ENCODE measurements around the gene CDK6. TPM values are rescaled to one million over a fixed set of nuclear protein-coding genes. Genes with fewer than 3 reads are reported as not detected.

The CDK6 gene
- polyA plus RNA-seq, 1 donor, result 22.4 TPM

GRCh38 chr7:92837000-92837749 lies 802 bp upstream of the CDK6 start:
- peak in 1 of 2 donors; percentile 36 for DNase-seq
- H3K4me3 ChIP-seq (ENCODE audit: low read length), result peak overlapping the region; percentile 80
- no peaks in the 10 kb centered on the region for H3K27me3 ChIP-seq (ENCODE audit: control insufficient read depth, insufficient read depth, low read length)
- H3K4me1 ChIP-seq (ENCODE audit: control insufficient read depth, insufficient read depth, low read length), result no peaks in the 10 kb centered on the region
- no peaks in the 10 kb centered on the region for H3K36me3 ChIP-seq (ENCODE audit: control insufficient read depth, insufficient read depth, low read length)
- H3K27ac ChIP-seq (ENCODE audit: low read length), result peak overlapping the region; percentile 7
- no peaks in the 10 kb centered on the region for H3K9me3 ChIP-seq (ENCODE audit: control insufficient read depth, low read depth, low read length)
- WGBS (ENCODE audit: insufficient coverage, low lambda C conversion rate), result 0% methylated on average over 1 of the region's 16 CpGs

DNA sequence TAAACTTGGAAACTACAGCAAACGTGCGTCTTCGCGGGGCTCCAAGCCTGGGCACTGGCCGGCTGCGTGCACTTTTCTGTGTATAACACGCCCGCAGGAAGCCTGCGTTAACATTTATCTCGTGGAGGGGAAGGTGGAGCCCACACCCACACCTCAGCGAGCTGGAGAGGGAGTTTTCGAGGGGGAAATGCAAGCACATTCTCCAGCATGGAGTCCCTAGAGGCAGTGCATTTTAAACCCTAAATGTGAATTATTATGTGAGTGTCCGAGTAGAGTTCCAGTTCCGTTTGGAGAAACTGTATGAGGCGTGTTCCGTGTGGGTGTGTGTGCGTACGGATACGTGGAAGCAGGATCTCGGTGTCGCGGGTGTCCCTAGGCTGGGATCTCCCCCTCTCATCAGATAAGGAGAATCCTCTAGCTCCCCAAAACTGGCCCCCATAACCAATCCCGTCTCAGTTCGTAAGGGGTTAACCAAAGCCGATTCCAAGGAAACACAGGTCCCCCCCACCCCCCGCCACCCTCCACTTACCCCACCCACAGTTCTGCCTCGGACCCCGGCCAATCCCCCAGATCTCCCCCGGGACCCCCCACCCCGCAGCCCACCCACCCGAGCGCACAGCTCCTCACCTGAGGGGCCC lies 403 bp downstream of the CDK6 start:
- Histone ChIP-seq H3K36me3 (ENCODE audit: control insufficient read depth, insufficient read depth, low read length) (no peaks in the 10 kb centered on the region), H3K9me3 (ENCODE audit: control insufficient read depth, low read depth, low read length) (no peaks in the 10 kb centered on the region), H3K27me3 (ENCODE audit: control insufficient read depth, insufficient read depth, low read length) (no peaks in the 10 kb centered on the region), H3K4me1 (ENCODE audit: control insufficient read depth, insufficient read depth, low read length) (no peaks in the 10 kb centered on the region), H3K4me3 (ENCODE audit: low read length) (peak overlapping the region; percentile 80), H3K27ac (ENCODE audit: low read length) (peak overlapping the region; percentile 87)
- peak in 1 of 2 donors; percentile 58 for DNase-seq
- WGBS (ENCODE audit: insufficient coverage, low lambda C conversion rate), result no CpG with 5 or more reads among the region's 32 CpGs

- H3K4me3 ChIP-seq (ENCODE audit: low read length), result peak overlapping the region; percentile 80
- no CpG with 5 or more reads among the region's 43 CpGs for WGBS (ENCODE audit: insufficient coverage, low lambda C conversion rate)
- peak overlapping the region; percentile 87 for H3K27ac ChIP-seq (ENCODE audit: low read length)
- no peaks in the 10 kb centered on the region for H3K9me3 ChIP-seq (ENCODE audit: control insufficient read depth, low read depth, low read length)
- peak; percentile 64 to 86 for DNase-seq
- peaks cover 4% of the 10 kb centered on the region for H3K4me1 ChIP-seq (ENCODE audit: control insufficient read depth, insufficient read depth, low read length)
- H3K27me3 ChIP-seq (ENCODE audit: control insufficient read depth, insufficient read depth, low read length), result no peaks in the 10 kb centered on the region
- H3K36me3 ChIP-seq (ENCODE audit: control insufficient read depth, insufficient read depth, low read length), result no peaks in the 10 kb centered on the region
Observed at GRCh38 chr7:92835261-92835850, 1.0 kb downstream of the CDK6 start.

DNA sequence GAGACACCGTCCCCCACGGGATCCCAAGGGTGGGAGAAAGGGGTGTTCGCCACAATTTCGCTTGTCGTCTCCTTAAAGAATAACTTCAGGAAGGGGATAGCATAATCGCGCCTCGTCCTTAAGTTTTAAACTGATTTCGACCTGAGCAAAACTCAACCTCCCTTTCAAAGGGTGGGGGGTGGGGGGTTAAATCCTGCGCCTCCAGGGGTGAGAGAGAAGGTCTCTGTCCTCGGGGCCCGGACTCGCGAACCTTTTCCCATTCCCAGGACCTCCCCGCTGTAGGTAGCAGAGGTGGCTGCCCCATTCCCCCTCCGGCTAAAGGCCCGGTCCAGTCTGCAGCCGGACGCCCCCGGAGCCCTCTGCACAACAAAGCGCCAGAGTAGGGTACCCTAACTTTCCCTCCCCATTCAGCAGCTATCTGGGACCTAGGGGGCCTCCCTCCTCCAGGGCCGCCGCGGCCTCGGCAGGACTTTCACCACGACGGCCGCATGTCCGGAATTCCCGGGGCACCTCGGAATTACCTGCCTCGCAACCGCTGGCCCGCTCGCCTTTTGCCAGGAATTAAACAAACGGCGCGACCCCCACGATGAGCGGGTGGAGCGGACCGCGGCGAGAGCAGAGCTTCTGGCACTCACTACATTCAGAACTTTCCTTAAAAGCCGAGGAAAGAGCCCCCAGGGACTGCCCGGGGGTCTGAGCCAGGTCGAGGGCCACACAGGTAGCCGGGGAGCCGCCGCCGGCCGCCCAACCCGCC lies 1.7 kb downstream of the CDK6 start:
- no peaks in the 10 kb centered on the region for H3K27me3 ChIP-seq (ENCODE audit: control insufficient read depth, insufficient read depth, low read length)
- peak in 1 of 2 donors; percentile 63 for DNase-seq
- no CpG with 5 or more reads among the region's 53 CpGs for WGBS (ENCODE audit: insufficient coverage, low lambda C conversion rate)

GRCh38 chr7:92833766-92834506 lies 2.4 kb downstream of the CDK6 start:
- peaks cover 2% of the 10 kb centered on the region for H3K36me3 ChIP-seq (ENCODE audit: control insufficient read depth, insufficient read depth, low read length)
- WGBS (ENCODE audit: insufficient coverage, low lambda C conversion rate), result no CpG with 5 or more reads among the region's 54 CpGs
- peaks cover 6% of the 10 kb centered on the region for H3K4me1 ChIP-seq (ENCODE audit: control insufficient read depth, insufficient read depth, low read length)
- H3K9me3 ChIP-seq (ENCODE audit: control insufficient read depth, low read depth, low read length), result no peaks in the 10 kb centered on the region
- peak; percentile 85 to 92 for DNase-seq
- H3K4me3 ChIP-seq (ENCODE audit: low read length), result peak overlapping the region; percentile 80
- no peaks in the 10 kb centered on the region for H3K27me3 ChIP-seq (ENCODE audit: control insufficient read depth, insufficient read depth, low read length)
- H3K27ac ChIP-seq (ENCODE audit: low read length), result peak overlapping the region; percentile 87

More for the DNA sequence above, 1.7 kb downstream of the CDK6 start:
- Histone ChIP-seq H3K27ac (ENCODE audit: low read length) (peak overlapping the region; percentile 87), H3K4me1 (ENCODE audit: control insufficient read depth, insufficient read depth, low read length) (peaks cover 6% of the 10 kb centered on the region), H3K4me3 (ENCODE audit: low read length) (peak overlapping the region; percentile 80), H3K36me3 (ENCODE audit: control insufficient read depth, insufficient read depth, low read length) (peaks cover 2% of the 10 kb centered on the region), H3K9me3 (ENCODE audit: control insufficient read depth, low read depth, low read length) (no peaks in the 10 kb centered on the region)

- H3K27ac ChIP-seq (ENCODE audit: low read length), result peak overlapping the region; percentile 87
- H3K9me3 ChIP-seq (ENCODE audit: control insufficient read depth, low read depth, low read length), result no peaks in the 10 kb centered on the region
- no peaks in the 10 kb centered on the region for H3K27me3 ChIP-seq (ENCODE audit: control insufficient read depth, insufficient read depth, low read length)
- peak; percentile 88 to 93 for DNase-seq
- H3K36me3 ChIP-seq (ENCODE audit: control insufficient read depth, insufficient read depth, low read length), result peaks cover 2% of the 10 kb centered on the region
- H3K4me1 ChIP-seq (ENCODE audit: control insufficient read depth, insufficient read depth, low read length), result peaks cover 6% of the 10 kb centered on the region
- WGBS (ENCODE audit: insufficient coverage, low lambda C conversion rate), result no CpG with 5 or more reads among the region's 83 CpGs
- peak overlapping the region; percentile 80 for H3K4me3 ChIP-seq (ENCODE audit: low read length)
Observed at GRCh38 chr7:92833024-92833765, 3.2 kb downstream of the CDK6 start.

- DNase-seq, result no peak
- H3K9me3 ChIP-seq (ENCODE audit: control insufficient read depth, low read depth, low read length), result no peaks in the 10 kb centered on the region
- H3K27me3 ChIP-seq (ENCODE audit: control insufficient read depth, insufficient read depth, low read length), result no peaks in the 10 kb centered on the region
- peak overlapping the region; percentile 87 for H3K27ac ChIP-seq (ENCODE audit: low read length)
- peak overlapping the region; percentile 80 for H3K4me3 ChIP-seq (ENCODE audit: low read length)
- H3K36me3 ChIP-seq (ENCODE audit: control insufficient read depth, insufficient read depth, low read length), result peaks cover 2% of the 10 kb centered on the region
- peaks cover 6% of the 10 kb centered on the region for H3K4me1 ChIP-seq (ENCODE audit: control insufficient read depth, insufficient read depth, low read length)
- 10% methylated on average over 2 of the region's 18 CpGs for WGBS (ENCODE audit: insufficient coverage, low lambda C conversion rate)
Observed at GRCh38 chr7:92832534-92833023, 3.8 kb downstream of the CDK6 start.

DNA sequence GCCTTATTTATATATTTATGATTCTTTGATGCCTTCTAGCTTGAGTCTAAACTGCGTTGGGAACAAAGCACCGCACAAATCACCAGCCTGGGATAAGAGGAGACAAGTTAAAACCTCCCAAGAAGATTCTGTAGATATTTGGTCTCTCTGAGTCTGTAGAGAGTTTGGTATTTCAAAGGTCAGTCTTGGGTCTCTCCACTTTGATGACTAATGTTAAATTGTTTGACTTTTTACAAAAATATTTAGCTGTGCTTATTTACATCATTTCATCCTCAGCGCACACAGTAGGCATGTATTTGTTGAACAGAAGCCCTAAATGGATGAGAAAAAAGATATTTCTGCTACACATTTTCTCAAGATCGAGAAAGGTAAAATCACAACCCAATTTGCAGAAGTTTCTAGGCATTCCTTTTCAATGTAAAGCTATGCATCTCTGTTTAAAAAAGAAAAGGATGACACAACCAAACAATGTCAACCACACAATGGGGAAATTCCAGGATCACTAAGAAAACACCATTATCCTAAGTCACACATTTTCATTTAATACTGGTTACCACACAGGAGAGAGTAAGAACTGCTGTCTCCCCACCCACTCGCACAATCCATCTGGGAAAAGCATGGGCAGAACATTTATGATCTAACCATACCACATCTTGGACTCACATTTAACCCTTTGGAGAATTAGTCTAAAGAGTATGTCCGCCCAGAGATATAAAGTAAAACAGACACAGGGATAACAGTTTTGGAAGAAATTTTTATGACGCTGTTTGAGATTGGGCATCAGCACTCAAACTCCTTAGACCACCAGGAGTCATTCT lies 4.4 kb downstream of the CDK6 start:
- peak in 1 of 2 donors; percentile 31 for DNase-seq

More for the DNA sequence above, 4.4 kb downstream of the CDK6 start:
- peak overlapping the region; percentile 87 for H3K27ac ChIP-seq (ENCODE audit: low read length)
- H3K36me3 ChIP-seq (ENCODE audit: control insufficient read depth, insufficient read depth, low read length), result peaks cover 2% of the 10 kb centered on the region
- H3K4me3 ChIP-seq (ENCODE audit: low read length), result peak overlapping the region; percentile 80
- peaks cover 6% of the 10 kb centered on the region for H3K4me1 ChIP-seq (ENCODE audit: control insufficient read depth, insufficient read depth, low read length)
- H3K27me3 ChIP-seq (ENCODE audit: control insufficient read depth, insufficient read depth, low read length), result no peaks in the 10 kb centered on the region
- WGBS (ENCODE audit: insufficient coverage, low lambda C conversion rate), result 0% methylated on average over 1 of the region's 7 CpGs
- H3K9me3 ChIP-seq (ENCODE audit: control insufficient read depth, low read depth, low read length), result no peaks in the 10 kb centered on the region

Measured in large intestine (tissue), 3 donors.